NCI-H2081 treated with DMSO at 0.1 percent for 48 hours (cell line): ENCODE measurements around the gene MYOG.

Source experiments
- DNase-seq: peaks from one replicate; lab custom pipeline; 2025; lab: John Stamatoyannopoulos, UW

Gene MYOG

DNA sequence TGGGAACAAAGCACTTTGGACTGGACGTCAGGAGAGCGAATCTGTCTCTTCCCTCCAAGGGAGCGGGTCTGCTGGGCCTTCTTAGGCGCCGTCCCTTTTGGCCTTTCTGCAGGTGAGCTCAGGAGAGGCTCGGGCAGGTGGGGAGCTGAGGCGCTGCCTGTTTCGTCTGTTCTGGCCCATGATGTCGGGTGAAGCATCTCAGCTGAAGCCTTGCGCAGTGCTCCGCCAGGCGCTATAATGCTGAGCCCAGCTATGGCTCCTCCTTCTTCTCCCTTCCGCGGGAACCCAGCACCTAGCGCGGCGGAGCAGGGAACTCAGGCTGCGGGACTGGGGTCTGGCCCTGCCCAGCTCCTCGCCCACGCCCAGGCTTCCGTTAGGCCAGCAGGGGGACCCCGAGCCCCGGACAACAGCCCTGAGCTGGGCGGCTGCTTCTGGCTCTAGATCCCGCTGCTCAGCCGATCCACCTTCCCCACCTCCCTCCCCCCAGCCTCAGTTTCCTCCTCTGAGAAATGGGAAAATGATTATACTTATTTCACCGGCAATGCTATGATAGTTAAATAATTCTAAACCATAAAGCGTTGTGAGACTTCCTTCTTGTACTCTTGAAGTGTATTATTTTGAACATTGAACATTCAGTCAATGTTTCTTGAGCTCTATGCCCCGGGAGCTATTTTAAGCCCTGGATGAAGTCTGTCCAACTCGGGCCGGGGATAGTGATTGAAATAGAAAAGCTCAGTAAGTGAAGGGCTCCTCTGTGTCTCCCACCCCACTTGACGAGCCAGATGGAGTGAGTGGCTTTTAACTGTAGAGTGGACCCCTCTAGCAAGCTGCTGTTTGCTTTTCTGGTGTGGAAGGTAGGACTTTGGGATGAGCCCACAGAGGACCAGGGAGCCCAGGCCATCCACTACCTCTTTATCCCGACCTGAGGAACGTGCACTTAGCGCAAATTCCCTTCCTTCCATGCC, 32.1 kb upstream of the MYOG start:
- no peak for DNase-seq

DNA sequence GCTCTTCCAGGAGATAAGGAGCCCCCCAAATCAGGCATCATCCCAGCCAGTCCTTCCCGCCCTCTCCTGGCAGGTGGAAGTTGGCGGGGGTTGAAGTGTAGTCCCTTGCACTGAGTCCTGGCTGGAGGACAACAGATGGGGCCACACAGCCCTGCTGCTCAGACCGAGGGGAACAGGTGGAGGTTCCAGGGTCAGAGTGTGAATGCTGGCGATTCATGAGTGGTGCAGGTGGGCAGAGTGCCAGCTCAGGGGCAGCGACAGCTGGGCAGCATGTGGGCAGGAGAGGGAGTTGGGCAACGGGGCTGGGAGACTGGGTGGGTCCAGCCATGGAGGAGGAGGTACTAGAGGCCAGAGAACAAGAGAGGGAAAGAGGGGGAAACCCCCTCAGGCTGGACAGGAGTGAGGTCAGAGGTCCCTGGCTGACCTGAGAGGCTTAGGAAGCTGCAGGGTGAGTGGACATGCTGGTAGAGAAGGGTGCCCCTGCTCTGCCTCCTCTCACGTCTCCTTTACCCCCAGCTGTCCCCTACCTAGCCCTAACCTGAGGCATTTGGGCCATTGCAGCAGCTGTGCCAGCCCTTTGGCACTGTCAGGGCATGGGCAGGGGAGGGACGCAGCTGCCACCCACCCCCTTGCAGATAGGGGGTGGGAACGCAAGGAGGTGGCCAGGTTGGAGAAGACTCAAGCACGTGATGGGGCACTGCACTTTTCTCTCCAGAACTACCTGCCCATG, 30.4 kb upstream of the MYOG start:
- DNase-seq, result no peak

- no peak for DNase-seq
Observed at GRCh38 chr1:203114202-203114601, 28.4 kb upstream of the MYOG start.

DNA sequence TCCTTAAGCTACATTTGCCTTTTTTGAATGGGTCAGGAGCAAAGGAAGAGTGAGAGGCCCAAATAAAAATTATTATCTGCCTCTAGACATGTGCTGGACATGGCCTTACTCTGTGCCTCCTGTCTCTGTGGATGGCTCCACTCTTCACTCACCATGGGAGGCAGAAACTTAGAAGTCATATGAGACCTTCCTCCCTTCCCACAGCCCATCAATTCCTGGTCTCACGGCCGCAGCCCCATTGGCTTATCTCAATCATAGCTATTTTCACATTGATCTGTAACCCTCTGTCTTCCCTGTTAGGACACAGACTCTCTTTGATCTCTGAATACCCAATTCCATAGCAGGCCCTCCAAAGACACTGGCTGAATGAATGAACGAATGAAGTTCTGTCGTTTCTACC, 27.5 kb upstream of the MYOG start:
- no peak for DNase-seq

GRCh38 chr1:203112475-203112874, 26.7 kb upstream of the MYOG start:
- no peak for DNase-seq

DNA sequence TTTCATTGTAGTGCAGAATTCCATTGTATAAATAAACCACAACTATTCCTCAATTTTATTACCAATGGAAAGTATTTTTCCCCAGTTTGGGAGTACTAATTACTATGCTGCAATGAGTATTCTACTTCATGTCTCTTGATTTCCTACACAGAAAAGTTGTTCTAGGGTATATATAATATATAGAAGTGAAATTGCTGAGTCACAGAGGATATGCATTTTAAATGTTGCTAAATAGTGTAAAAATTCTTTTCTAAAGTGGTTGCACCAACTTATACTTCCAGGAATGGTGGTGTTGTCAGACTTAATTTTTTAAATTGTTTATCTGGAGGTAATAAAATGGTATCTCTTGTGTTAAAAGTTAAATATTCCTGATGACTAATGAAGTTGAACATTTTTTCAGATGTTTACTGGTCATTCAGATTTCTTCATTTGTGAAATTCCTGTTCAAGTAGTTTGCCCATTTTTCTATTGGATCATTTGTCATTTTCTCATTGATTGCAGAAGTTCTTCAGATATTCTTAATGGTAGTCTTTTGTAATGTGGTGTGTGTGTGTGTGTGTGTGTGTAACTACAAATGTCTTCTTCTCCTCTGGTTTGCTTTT, 19.1 kb upstream of the MYOG start:
- DNase-seq, result no peak

DNA sequence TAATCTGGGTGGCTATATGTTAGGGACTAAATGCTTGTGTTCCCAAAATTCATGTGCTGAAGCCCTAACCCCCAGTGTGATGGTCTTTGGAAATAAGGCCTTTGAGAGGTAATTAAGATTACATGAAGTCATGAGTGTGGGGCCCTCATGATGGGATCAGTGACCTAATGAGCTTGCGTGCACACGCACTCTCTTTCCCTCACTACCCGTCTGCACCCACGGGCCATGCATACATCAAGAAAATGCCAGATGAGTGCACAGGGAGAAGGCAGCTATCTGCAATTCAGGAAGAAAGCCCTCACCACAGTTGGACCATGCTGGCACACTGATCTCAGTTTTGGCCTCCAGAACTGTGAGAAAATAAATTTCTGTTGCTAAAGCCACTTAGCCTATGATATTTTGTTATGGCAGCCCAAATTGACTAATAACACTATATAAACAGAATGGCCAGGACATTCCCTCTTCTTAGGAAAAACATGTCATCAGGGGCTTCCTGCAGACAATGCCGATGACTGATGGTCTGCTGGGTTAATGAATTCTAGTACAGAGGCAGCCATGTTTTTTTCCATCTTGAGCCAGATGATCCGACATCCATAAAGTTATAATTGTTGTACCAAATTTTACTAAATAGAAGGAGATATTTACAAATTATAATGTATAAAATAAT, 18.1 kb upstream of the MYOG start:
- no peak for DNase-seq

GRCh38 chr1:203103216-203103615, 17.4 kb upstream of the MYOG start:
- DNase-seq, result no peak

- no peak for DNase-seq
Observed at GRCh38 chr1:203101813-203102634, 16.2 kb upstream of the MYOG start.

DNA sequence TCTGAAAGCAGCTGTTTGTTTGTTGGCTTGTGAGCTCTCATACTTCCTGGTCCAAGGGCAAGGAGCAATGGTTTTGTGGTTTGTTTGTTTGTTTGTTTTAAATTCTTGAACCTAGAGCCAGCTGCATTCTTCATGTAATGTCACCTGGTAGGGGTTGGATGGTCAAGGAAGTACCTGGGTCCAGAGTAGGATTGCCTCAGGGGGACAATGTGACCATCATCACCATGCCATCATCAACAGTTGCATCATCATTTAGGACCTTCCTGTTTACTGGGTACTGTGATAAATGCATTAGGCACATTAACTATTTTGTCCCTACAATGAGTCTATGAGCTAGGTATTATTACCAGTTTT, 14.7 kb upstream of the MYOG start:
- no peak for DNase-seq

GRCh38 chr1:203099805-203100515, 14.1 kb upstream of the MYOG start:
- no peak for DNase-seq

- DNase-seq, result no peak
Observed at GRCh38 chr1:203098914-203099520, 13.2 kb upstream of the MYOG start.

DNA sequence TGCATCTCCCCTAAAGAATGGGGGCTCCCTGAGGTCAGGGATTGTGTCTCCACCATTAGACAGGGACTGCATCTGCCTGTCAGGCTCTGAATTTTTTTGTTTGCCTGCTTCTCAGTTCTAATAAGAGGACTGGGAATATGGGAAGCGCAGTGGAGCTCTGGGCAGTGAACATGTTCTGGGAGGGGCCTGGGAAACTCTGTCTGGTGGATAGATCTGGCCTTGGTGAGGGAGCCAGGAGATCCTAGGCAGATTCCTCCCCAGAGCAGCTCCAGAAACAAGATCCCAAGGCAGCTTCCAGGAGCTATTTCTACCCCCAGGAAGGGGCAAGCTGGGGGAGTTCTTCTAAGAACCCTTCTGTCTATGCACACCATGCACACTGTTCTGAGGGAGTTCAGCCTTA, 12.6 kb upstream of the MYOG start:
- no peak for DNase-seq

- no peak for DNase-seq
Observed at GRCh38 chr1:203097001-203097400, 11.2 kb upstream of the MYOG start.

GRCh38 chr1:203096566-203096965, 10.8 kb upstream of the MYOG start:
- no peak for DNase-seq

DNA sequence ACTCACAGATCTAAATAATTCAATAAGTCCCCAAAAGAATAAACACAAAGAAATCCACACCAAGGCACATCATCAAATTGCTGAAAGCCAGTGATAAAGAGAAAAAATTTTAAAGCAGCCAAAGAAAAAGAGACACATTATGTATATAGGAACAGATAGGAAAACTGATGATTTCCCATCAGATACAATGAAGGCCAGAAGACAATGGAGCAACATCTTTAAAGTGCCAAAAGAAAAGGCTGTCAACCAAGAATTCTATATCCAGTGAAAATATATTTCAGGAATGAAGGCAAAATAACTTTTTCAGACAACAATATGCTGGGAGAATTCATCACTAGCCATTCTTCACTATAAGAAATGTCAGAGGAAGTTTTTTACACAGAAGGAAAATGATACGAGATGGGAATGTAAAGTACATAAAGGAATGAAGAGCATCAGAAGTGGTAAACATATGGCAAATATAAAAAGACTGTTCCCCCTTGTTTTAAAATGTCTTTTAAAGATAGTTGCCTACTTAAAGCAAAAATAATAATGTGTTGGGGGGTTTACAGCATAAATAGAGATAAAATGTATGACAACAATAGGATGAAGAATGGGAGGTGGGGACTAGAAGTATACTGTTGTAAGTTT, 9.4 kb upstream of the MYOG start:
- DNase-seq, result no peak

DNA sequence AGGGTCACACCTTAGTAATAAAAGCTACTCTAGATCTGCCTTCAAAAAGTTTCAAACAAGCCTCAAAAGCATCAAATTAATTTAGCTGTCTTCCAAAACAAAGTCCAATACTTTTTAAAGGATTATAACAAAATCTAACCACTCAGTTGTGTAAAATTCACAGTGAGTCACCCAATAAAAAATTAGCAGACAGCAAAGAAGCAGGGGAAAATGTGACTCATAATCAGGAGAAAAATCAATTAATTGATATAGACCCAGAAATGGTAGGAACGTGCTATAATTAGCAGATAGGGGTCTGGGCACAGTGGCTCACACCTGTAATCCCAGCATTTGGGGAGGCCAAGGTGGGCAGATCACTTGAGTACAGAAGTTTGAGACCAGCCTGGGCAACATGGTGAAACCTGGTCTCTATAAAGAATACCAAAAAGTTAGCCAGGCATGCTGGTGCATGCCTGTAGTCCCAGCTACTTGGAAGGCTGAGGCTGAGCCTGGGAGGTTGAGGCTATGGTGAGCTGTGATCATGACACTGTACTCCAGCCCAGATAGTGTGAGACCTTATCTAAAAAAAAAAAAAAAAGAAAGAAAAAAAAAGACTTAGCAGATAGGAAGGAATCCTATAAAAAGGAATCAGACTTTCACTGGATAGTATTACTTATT, 8.1 kb upstream of the MYOG start:
- no peak for DNase-seq

GRCh38 chr1:203091761-203092330, 6.0 kb upstream of the MYOG start:
- no peak for DNase-seq

- DNase-seq, result no peak
Observed at GRCh38 chr1:203091199-203091477, 5.3 kb upstream of the MYOG start.
